GM19324 (cell line): ENCODE results near the gene ALKBH5.

Experiments used
- ATAC-seq: cut with Tn5 transposase; IDR thresholded peaks from one replicate; pipeline ENCODE4 v1.9.1; 2021; ENCODE audit warnings: mild to moderate bottlenecking, moderate library complexity; ENCODE audit not compliant: unreplicated experiment, low FRiP score

The ALKBH5 gene

GRCh38 chr17:18236494-18236893 is 52.9 kb downstream of the ALKBH5 start:
- ATAC-seq: no peak

GRCh38 chr17:18237461-18237860 is 53.8 kb downstream of the ALKBH5 start:
- no peak for ATAC-seq

GRCh38 chr17:18238299-18238698 is 54.7 kb downstream of the ALKBH5 start:
- no peak for ATAC-seq

- ATAC-seq: no peak
These were observed 56.8 kb downstream of the ALKBH5 start for GRCh38 chr17:18240449-18240848.

- no peak for ATAC-seq
These were observed 57.7 kb downstream of the ALKBH5 start for GRCh38 chr17:18241229-18241871.

- no peak for ATAC-seq
These were observed 61.6 kb downstream of the ALKBH5 start for GRCh38 chr17:18245038-18245776.

GRCh38 chr17:18246109-18246725 is 62.6 kb downstream of the ALKBH5 start:
- no peak for ATAC-seq

- no peak for ATAC-seq
These were observed 63.4 kb downstream of the ALKBH5 start for GRCh38 chr17:18246880-18247612.

GRCh38 chr17:18247613-18248001 is 64.0 kb downstream of the ALKBH5 start:
- ATAC-seq: no peak

GRCh38 chr17:18248300-18248731 is 64.7 kb downstream of the ALKBH5 start:
- ATAC-seq: no peak

GRCh38 chr17:18248811-18249210 is 65.2 kb downstream of the ALKBH5 start:
- ATAC-seq: no peak

- ATAC-seq: no peak
These were observed 66.6 kb downstream of the ALKBH5 start for GRCh38 chr17:18250259-18250658.

GRCh38 chr17:18250708-18251107 is 67.1 kb downstream of the ALKBH5 start:
- ATAC-seq: no peak

- ATAC-seq: no peak
These were observed 67.6 kb downstream of the ALKBH5 start for GRCh38 chr17:18251204-18251603.

- no peak for ATAC-seq
These were observed 68.5 kb downstream of the ALKBH5 start for GRCh38 chr17:18252160-18252559.

- ATAC-seq: no peak
These were observed 69.7 kb downstream of the ALKBH5 start for GRCh38 chr17:18253187-18253884.

GRCh38 chr17:18253947-18254821 is 70.6 kb downstream of the ALKBH5 start:
- no peak for ATAC-seq

- no peak for ATAC-seq
These were observed 71.4 kb downstream of the ALKBH5 start for GRCh38 chr17:18254888-18255649.

GRCh38 chr17:18256351-18256750 is 72.7 kb downstream of the ALKBH5 start:
- no peak for ATAC-seq
